Ishikawa (cell line): ENCODE data around the gene ZBTB8B.

Experiments used
- CEBPB ChIP-seq: IDR thresholded peaks from 2 replicates; pipeline ENCODE4 v1.6.1; 2012
- CREB1 ChIP-seq: IDR thresholded peaks from 2 replicates; pipeline ENCODE4 v1.6.1; 2012; ENCODE audit warnings: low read depth
- EGR1 ChIP-seq: IDR thresholded peaks from 2 replicates; pipeline ENCODE4 v1.6.1; 2012
- EP300 ChIP-seq: IDR thresholded peaks from 2 replicates; pipeline ENCODE4 v1.6.1; 2012; ENCODE audit warnings: borderline replicate concordance
- FOXM1 ChIP-seq: IDR thresholded peaks from 2 replicates; pipeline ENCODE4 v1.6.1; 2012; ENCODE audit warnings: low read depth, borderline replicate concordance
- NFIC ChIP-seq: IDR thresholded peaks from 2 replicates; pipeline ENCODE4 v1.6.1; 2012
- RAD21 ChIP-seq: IDR thresholded peaks from 2 replicates; pipeline ENCODE4 v1.6.1; 2012; ENCODE audit warnings: low read depth
- REST ChIP-seq: IDR thresholded peaks from 2 replicates; pipeline ENCODE4 v1.6.1; 2012; ENCODE audit warnings: low read depth, mild to moderate bottlenecking
- TAF1 ChIP-seq: IDR thresholded peaks from 2 replicates; pipeline ENCODE4 v1.6.1; 2012; ENCODE audit warnings: low read depth, mild to moderate bottlenecking
- TCF12 ChIP-seq: IDR thresholded peaks from 2 replicates; pipeline ENCODE4 v1.6.1; 2012; ENCODE audit warnings: low read depth
- TEAD4 ChIP-seq: IDR thresholded peaks from 2 replicates; pipeline ENCODE4 v1.6.1; 2012
- YY1 ChIP-seq: IDR thresholded peaks from 2 replicates; pipeline ENCODE4 v1.6.1; 2012; ENCODE audit warnings: low read depth
- ZBTB7A ChIP-seq: IDR thresholded peaks from 2 replicates; pipeline ENCODE4 v1.6.1; 2012; ENCODE audit warnings: low read depth
- TF ChIP-seq, protein P1 (sequence below): IDR thresholded peaks from 2 replicates; pipeline ENCODE4 v1.6.1; 2012
- TF ChIP-seq, protein P2 (sequence below): IDR thresholded peaks from 2 replicates; pipeline ENCODE4 v1.6.1; 2012

Gene ZBTB8B

DNA sequence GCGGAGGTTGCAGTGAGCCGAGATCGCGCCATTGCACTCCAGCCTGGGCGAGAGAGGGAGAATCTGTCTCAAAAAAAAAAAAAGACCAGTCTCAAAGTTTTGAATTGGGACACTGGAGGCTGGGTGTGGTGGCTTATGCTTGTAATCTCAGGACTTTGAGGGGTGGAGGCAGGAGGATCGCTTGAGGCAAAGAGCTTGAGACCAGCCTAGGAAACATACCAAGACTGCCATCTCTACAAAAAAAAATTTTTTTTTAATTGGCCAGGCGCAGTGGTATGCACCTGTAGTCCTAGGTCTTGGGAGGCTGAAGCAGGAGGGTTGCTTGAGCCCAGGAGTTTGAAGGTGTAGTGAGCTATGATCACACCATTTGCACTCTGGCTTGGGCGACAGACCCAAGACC, 3.9 kb downstream of the ZBTB8B start:
- TF ChIP-seq REST (no peak), CREB1 (no peak), TCF12 (no peak), TEAD4 (no peak), NFIC (no peak), FOXM1 (no peak), RAD21 (no peak), EP300 (no peak), CEBPB (no peak), EGR1 (no peak), ZBTB7A (no peak), TAF1 (no peak), YY1 (no peak)
- TF ChIP-seq, protein P1, sequence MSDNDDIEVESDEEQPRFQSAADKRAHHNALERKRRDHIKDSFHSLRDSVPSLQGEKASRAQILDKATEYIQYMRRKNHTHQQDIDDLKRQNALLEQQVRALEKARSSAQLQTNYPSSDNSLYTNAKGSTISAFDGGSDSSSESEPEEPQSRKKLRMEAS: no peak
- TF ChIP-seq, protein P2, sequence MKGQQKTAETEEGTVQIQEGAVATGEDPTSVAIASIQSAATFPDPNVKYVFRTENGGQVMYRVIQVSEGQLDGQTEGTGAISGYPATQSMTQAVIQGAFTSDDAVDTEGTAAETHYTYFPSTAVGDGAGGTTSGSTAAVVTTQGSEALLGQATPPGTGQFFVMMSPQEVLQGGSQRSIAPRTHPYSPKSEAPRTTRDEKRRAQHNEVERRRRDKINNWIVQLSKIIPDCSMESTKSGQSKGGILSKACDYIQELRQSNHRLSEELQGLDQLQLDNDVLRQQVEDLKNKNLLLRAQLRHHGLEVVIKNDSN: no peak

- TF ChIP-seq EP300 (no peak), YY1 (no peak), TCF12 (no peak), TAF1 (no peak), CREB1 (no peak)
- TF ChIP-seq, protein P1: no peak
- TF ChIP-seq, protein P2: no peak
Measured at GRCh38 chr1:32470431-32470830, 5.6 kb downstream of the ZBTB8B start.

GRCh38 chr1:32470991-32471694, 6.3 kb downstream of the ZBTB8B start:
- no peak for TF ChIP-seq ZBTB7A
- TF ChIP-seq CEBPB: peak; percentile 82
- no peak for TF ChIP-seq YY1

GRCh38 chr1:32471695-32472362, 7.0 kb downstream of the ZBTB8B start:
- TF ChIP-seq, protein P1: no peak
- TF ChIP-seq TAF1: no peak
- TF ChIP-seq CREB1: no peak
- TF ChIP-seq EGR1: no peak
- TF ChIP-seq CEBPB: no peak
- TF ChIP-seq TCF12: no peak

- TF ChIP-seq CEBPB: no peak
- no peak for TF ChIP-seq FOXM1
- TF ChIP-seq, protein P1: no peak
- TF ChIP-seq REST: no peak
- TF ChIP-seq TCF12: no peak
- no peak for TF ChIP-seq TAF1
- TF ChIP-seq TEAD4: no peak
- TF ChIP-seq EGR1: no peak
- TF ChIP-seq EP300: no peak
Measured at GRCh38 chr1:32474954-32475353, 10.1 kb downstream of the ZBTB8B start.

DNA sequence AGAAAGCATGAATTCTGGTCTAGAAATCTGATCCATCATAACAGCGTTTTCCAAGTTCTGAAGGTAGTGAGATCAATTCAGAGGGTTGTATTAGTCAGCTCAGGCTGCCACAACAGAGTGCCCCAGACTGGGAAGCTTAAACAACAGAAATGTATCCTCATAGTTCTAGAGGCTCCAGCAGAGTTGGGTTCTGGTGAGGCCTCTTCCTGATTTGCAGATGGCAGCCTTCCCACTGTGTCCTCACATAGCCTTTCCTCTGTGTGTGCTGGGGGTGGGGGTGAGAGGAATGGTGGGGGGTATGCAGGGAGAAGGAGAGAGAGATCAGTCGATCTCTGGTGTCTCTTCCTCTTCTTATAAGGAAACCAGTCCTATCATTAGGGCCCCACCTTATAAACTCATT, 15.1 kb downstream of the ZBTB8B start:
- TF ChIP-seq, protein P1: no peak
- TF ChIP-seq TAF1 (no peak), FOXM1 (no peak), RAD21 (no peak), CREB1 (no peak), CEBPB (no peak), EP300 (no peak), NFIC (no peak), REST (no peak), ZBTB7A (no peak), TCF12 (no peak), TEAD4 (no peak), YY1 (no peak), EGR1 (no peak)
- TF ChIP-seq, protein P2: no peak
